Measurements from ENCODE around the gene CFAP58. TPM values are rescaled to one million over a fixed set of nuclear protein-coding genes. Genes with fewer than 3 reads are reported as not detected.

CFAP58 gene
- total RNA-seq, 1 experiment from 2014 or later, result 0.63 TPM

DNA sequence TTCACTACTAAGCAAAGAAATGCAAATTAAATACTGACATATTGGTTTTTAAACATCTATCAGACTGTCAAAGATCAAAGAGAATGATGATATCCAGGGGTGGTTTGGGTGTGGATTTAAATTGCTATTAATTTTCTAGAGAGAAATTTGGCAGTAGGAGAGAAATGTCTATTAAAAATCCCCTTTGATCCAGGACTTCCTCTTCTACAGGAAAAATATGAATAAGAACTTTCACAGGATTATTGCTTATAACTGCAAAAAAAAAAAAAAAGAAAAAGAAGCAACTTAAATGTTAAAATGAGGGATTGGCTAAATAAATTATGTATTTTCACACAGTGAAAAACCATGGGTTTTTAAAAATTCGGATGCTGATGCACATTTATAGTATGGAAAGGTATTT, 21.0 kb downstream of the CFAP58 start:
- Histone ChIP-seq H3K14ac (ENCODE audit: insufficient read depth, low read length) (no peak overlapping the region), H4K91ac (ENCODE audit: insufficient read length, low read depth, low read length) (no peak overlapping the region), H4K20me1 (ENCODE audit: control insufficient read depth, insufficient read depth, insufficient read length) (no peaks in the 10 kb centered on the region), H3K9me3 (ENCODE audit: control insufficient read depth, low read depth, low read length) (no peaks in the 10 kb centered on the region), H2AK5ac (ENCODE audit: insufficient read length, low read length) (no peak overlapping the region), H3K56ac (ENCODE audit: insufficient read length, low read depth, low read length) (no peak overlapping the region), H3T11ph (ENCODE audit: low read length) (no peak overlapping the region), H4K5ac (ENCODE audit: insufficient read length, low read depth, low read length) (no peak overlapping the region), H3K4me1 (ENCODE audit: insufficient read depth, low read length) (peaks cover 6% of the 10 kb centered on the region; the same call in 1 of the 2 replicates), H2BK5ac (ENCODE audit: insufficient read length, low read length) (no peak overlapping the region), H3K4me2 (ENCODE audit: insufficient read depth, insufficient read length, low read length) (no peak overlapping the region), H2BK15ac (ENCODE audit: low read depth, low read length) (no peak overlapping the region), H3K4ac (ENCODE audit: low read depth, low read length) (no peak overlapping the region), H3K27ac (ENCODE audit: insufficient read length, low read depth, low read length) (no peak overlapping the region), H2BK12ac (ENCODE audit: insufficient read length, low read depth, low read length) (no peak overlapping the region), H3K9ac (ENCODE audit: extremely low read depth, insufficient read length, low read length) (no peak overlapping the region), H3K79me2 (ENCODE audit: insufficient read depth, low read length) (no peaks in the 10 kb centered on the region), H2BK20ac (ENCODE audit: low read depth, low read length, poor library complexity, severe bottlenecking) (no peak overlapping the region), H2AFZ (ENCODE audit: low read length) (no peak overlapping the region), H3K27me3 (ENCODE audit: insufficient read depth, low read length) (no peaks in the 10 kb centered on the region), H2BK120ac (ENCODE audit: low read depth, low read length, poor library complexity, severe bottlenecking) (no peak overlapping the region), H3K23ac (ENCODE audit: insufficient read length, low read depth, low read length) (no peak overlapping the region), H4K8ac (replicated peaks; ENCODE audit: insufficient read length, low read depth, low read length) (no peak overlapping the region), H3K79me1 (ENCODE audit: insufficient read depth, low read depth, low read length, poor library complexity, severe bottlenecking) (no peaks in the 10 kb centered on the region), H3K18ac (ENCODE audit: insufficient read length, low read depth, low read length) (no peak overlapping the region), H3K23me2 (ENCODE audit: insufficient read length, low read depth, low read length, poor library complexity, severe bottlenecking) (peaks cover 2% of the 10 kb centered on the region)
- H3K36me3 Mint-ChIP-seq (ENCODE audit: insufficient read depth in 1 of 3, low read depth in 3 of 3), result peaks cover 0 to 12% (median 5%) of the 10 kb centered on the region in 3 experiments; a peak in 6 of 7 replicates
- no peak for DNase-seq
- peaks cover 12 to 18% of the 10 kb centered on the region in 2 experiments for H3K4me1 Mint-ChIP-seq
- WGBS (ENCODE audit: extremely low coverage, insufficient read length, low lambda C conversion rate), result no CpG with 5 or more reads among the region's 1 CpG
- TF ChIP-seq, protein P1, sequence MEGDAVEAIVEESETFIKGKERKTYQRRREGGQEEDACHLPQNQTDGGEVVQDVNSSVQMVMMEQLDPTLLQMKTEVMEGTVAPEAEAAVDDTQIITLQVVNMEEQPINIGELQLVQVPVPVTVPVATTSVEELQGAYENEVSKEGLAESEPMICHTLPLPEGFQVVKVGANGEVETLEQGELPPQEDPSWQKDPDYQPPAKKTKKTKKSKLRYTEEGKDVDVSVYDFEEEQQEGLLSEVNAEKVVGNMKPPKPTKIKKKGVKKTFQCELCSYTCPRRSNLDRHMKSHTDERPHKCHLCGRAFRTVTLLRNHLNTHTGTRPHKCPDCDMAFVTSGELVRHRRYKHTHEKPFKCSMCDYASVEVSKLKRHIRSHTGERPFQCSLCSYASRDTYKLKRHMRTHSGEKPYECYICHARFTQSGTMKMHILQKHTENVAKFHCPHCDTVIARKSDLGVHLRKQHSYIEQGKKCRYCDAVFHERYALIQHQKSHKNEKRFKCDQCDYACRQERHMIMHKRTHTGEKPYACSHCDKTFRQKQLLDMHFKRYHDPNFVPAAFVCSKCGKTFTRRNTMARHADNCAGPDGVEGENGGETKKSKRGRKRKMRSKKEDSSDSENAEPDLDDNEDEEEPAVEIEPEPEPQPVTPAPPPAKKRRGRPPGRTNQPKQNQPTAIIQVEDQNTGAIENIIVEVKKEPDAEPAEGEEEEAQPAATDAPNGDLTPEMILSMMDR (conservative IDR thresholded peaks at IDR 0.05), result no peak
- no peak overlapping the region for H3K4me3 Mint-ChIP-seq
- no peak overlapping the region for H3K27ac Mint-ChIP-seq
- peaks cover 8% of the 10 kb centered on the region in 2 experiments; a peak in 4 of 5 replicates for H3K9me3 Mint-ChIP-seq
- no peaks in the 10 kb centered on the region for H3K27me3 Mint-ChIP-seq (ENCODE audit: low read depth)
